Neural cell (in vitro differentiated cells): ENCODE measurements around the gene NOPCHAP1. TPM values are rescaled to one million over a fixed set of nuclear protein-coding genes. Genes with fewer than 3 reads are reported as not detected.
"Not testable (repeated sequence)": the region's sequence is repeated elsewhere in the genome, so short reads cannot be mapped to it uniquely, and the experiment has no call there.

Experiments
- H2AFZ ChIP-seq: fragments of 200-600, 300-800 bp; sonication (generic), shearing (Covaris generic); 2 replicates; pipeline ENCODE4 v1.6.0; 2014; ENCODE audit warnings: low read depth, mild to moderate bottlenecking, antibody characterized with exemption, low read length, moderate library complexity
- H3F3A ChIP-seq: fragments of 200-600 bp; shearing (Covaris generic); 2 replicates; pipeline ENCODE4 v1.6.1; 2016; ENCODE audit warnings: mild to moderate bottlenecking, moderate library complexity, mixed read lengths, antibody characterized with exemption, low read length; ENCODE audit not compliant: insufficient read depth, poor library complexity, severe bottlenecking
- H3K27ac ChIP-seq: fragments of 200-600, 300-800 bp; sonication (generic), shearing (Covaris generic); 2 replicates; pipeline ENCODE4 v1.5.1; 2014; ENCODE audit warnings: mild to moderate bottlenecking, low read length, moderate library complexity
- H3K27me3 ChIP-seq: fragments of 300-800, 200-600 bp; sonication (generic), shearing (Covaris generic); 2 replicates; pipeline ENCODE4 v1.6.0; 2014; ENCODE audit warnings: mild to moderate bottlenecking, low read depth, low read length, moderate library complexity; ENCODE audit not compliant: insufficient read depth
- H3K36me3 ChIP-seq: fragments of 300-800, 200-600 bp; sonication (generic), shearing (Covaris generic); 2 replicates; pipeline ENCODE4 v1.5.1; 2014; ENCODE audit warnings: mild to moderate bottlenecking, antibody characterized with exemption, low read length, moderate library complexity; ENCODE audit not compliant: insufficient read depth
- H3K4me2 ChIP-seq: fragments of 300-800, 200-600 bp; sonication (generic), shearing (Covaris generic); 2 replicates; pipeline ENCODE4 v1.6.0; 2014; ENCODE audit warnings: mild to moderate bottlenecking, low read length
- H3K4me3 ChIP-seq: fragments of 300-800, 200-600 bp; sonication (generic), shearing (Covaris generic); 2 replicates; pipeline ENCODE4 v1.5.1; 2014; ENCODE audit warnings: mild to moderate bottlenecking, low read length, moderate library complexity
- H3K79me2 ChIP-seq: fragments of 200-600 bp; shearing (Covaris generic); replicated peaks from 2 replicates; pipeline ENCODE4 v1.6.0; 2014; ENCODE audit warnings: mild to moderate bottlenecking, low read length, moderate library complexity; ENCODE audit not compliant: insufficient read depth
- H3K9ac ChIP-seq: fragments of 300-800, 200-600 bp; sonication (generic), shearing (Covaris generic); 2 replicates; pipeline ENCODE4 v1.6.1; 2016; ENCODE audit warnings: mild to moderate bottlenecking, low read length, mixed read lengths
- H3K9me2 ChIP-seq: fragments of 200-600 bp; shearing (Covaris generic); 2 replicates; pipeline ENCODE4 v1.6.1; 2016; ENCODE audit warnings: mild to moderate bottlenecking, low read length, mixed read lengths; ENCODE audit not compliant: insufficient read depth
- H3K9me3 ChIP-seq: fragments of 200-600, 300-800 bp; sonication (generic), shearing (Covaris generic); 2 replicates; pipeline ENCODE4 v1.6.1; 2016; ENCODE audit warnings: mild to moderate bottlenecking, mixed run types, low read length, moderate library complexity, mixed read lengths
- H4K20me1 ChIP-seq: fragments of 200-600 bp; shearing (Covaris generic); 2 replicates; pipeline ENCODE4 v1.6.1; 2016; ENCODE audit warnings: mild to moderate bottlenecking, mixed run types; ENCODE audit not compliant: insufficient read depth
- CTCF ChIP-seq: fragments of 450-650 bp; IDR thresholded peaks from 2 replicates; pipeline ENCODE4 v1.5.1; 2014; ENCODE audit warnings: antibody characterized with exemption, mild to moderate bottlenecking, moderate library complexity; ENCODE audit not compliant: poor library complexity, severe bottlenecking
- EP300 ChIP-seq: fragments of 450-650 bp; conservative IDR thresholded peaks from 2 replicates; pipeline ENCODE4 v1.6.1; 2014; ENCODE audit warnings: antibody characterized with exemption, mild to moderate bottlenecking, moderate library complexity; ENCODE audit not compliant: poor library complexity, severe bottlenecking
- EZH2 ChIP-seq: fragments of 200-600, 300-800 bp; shearing (Covaris generic), sonication (generic); IDR thresholded peaks from 2 replicates; pipeline ENCODE4 v1.6.1; 2014; ENCODE audit warnings: antibody characterized with exemption, low read length, borderline replicate concordance, mild to moderate bottlenecking; ENCODE audit not compliant: insufficient read depth, poor library complexity, severe bottlenecking
- MXI1 ChIP-seq: fragments of 450-650 bp; conservative IDR thresholded peaks from 2 replicates; pipeline ENCODE4 v1.6.1; 2014; ENCODE audit warnings: antibody characterized with exemption, mild to moderate bottlenecking; ENCODE audit not compliant: poor library complexity, severe bottlenecking
- POLR2AphosphoS5 ChIP-seq: IDR thresholded peaks from 2 replicates; pipeline ENCODE4 v1.6.1; 2012
- RAD21 ChIP-seq: fragments of 450-650 bp; conservative IDR thresholded peaks from 2 replicates; pipeline ENCODE4 v1.6.1; 2014; ENCODE audit warnings: antibody characterized with exemption, mild to moderate bottlenecking, moderate library complexity
- REST ChIP-seq: IDR thresholded peaks from 2 replicates; pipeline ENCODE4 v1.6.1; 2012; ENCODE audit warnings: borderline replicate concordance
- SMC3 ChIP-seq: fragments of 450-650 bp; conservative IDR thresholded peaks from 2 replicates; pipeline ENCODE4 v1.6.1; 2014; ENCODE audit warnings: antibody characterized with exemption, mild to moderate bottlenecking, moderate library complexity; ENCODE audit not compliant: poor library complexity
- TAF1 ChIP-seq: IDR thresholded peaks from 2 replicates; pipeline ENCODE4 v1.6.1; 2012; ENCODE audit warnings: low read depth
- polyA plus RNA-seq: library from polyadenylated mRNA; depleted of rRNA; stranded (reverse); fragments of >200 nt; gene quantifications from 2 replicates; pipeline ENCODE4 v1.2.3, GENCODE V29; 2014

NOPCHAP1 gene
- polyA plus RNA-seq, 1 donor from 2014 or later, result 12.0 TPM

- TF ChIP-seq TAF1 (no peak), POLR2AphosphoS5 (no peak), EP300 (no peak), MXI1 (no peak), REST (no peak), CTCF (no peak), EZH2 (no peak), RAD21 (no peak), SMC3 (no peak)
- Histone ChIP-seq H3K9me2 (no peaks in the 10 kb centered on the region), H2AFZ (no peak overlapping the region), H3K4me3 (no peak overlapping the region), H3K9ac (no peak overlapping the region), H3K4me2 (no peak overlapping the region), H4K20me1 (no peaks in the 10 kb centered on the region), H3K27ac (no peak overlapping the region), H3F3A (no peaks in the 10 kb centered on the region), H3K27me3 (no peaks in the 10 kb centered on the region), H3K9me3 (no peaks in the 10 kb centered on the region), H3K79me2 (no peaks in the 10 kb centered on the region), H3K36me3 (no peaks in the 10 kb centered on the region)
Observed at GRCh38 chr12:104975587-104976343, 10.4 kb upstream of the NOPCHAP1 start.

GRCh38 chr12:104976703-104977102 lies 9.4 kb upstream of the NOPCHAP1 start:
- H2AFZ ChIP-seq, result no peak overlapping the region
- no peaks in the 10 kb centered on the region for H3K9me3 ChIP-seq
- H3K9ac ChIP-seq, result no peak overlapping the region
- H3K79me2 ChIP-seq, result no peaks in the 10 kb centered on the region
- no peak overlapping the region for H3K4me3 ChIP-seq
- no peaks in the 10 kb centered on the region for H3K27me3 ChIP-seq
- H3F3A ChIP-seq, result no peaks in the 10 kb centered on the region
- H3K9me2 ChIP-seq, result no peaks in the 10 kb centered on the region
- H3K36me3 ChIP-seq, result no peaks in the 10 kb centered on the region
- H3K4me2 ChIP-seq, result no peak overlapping the region
- no peaks in the 10 kb centered on the region for H4K20me1 ChIP-seq
- no peak for TF ChIP-seq MXI1
- TF ChIP-seq TAF1, result no peak
- TF ChIP-seq SMC3, result no peak
- no peak for TF ChIP-seq RAD21
- no peak for TF ChIP-seq REST
- TF ChIP-seq EZH2, result no peak
- TF ChIP-seq POLR2AphosphoS5, result no peak
- TF ChIP-seq CTCF, result no peak
- TF ChIP-seq EP300, result no peak
- no peak overlapping the region for H3K27ac ChIP-seq

DNA sequence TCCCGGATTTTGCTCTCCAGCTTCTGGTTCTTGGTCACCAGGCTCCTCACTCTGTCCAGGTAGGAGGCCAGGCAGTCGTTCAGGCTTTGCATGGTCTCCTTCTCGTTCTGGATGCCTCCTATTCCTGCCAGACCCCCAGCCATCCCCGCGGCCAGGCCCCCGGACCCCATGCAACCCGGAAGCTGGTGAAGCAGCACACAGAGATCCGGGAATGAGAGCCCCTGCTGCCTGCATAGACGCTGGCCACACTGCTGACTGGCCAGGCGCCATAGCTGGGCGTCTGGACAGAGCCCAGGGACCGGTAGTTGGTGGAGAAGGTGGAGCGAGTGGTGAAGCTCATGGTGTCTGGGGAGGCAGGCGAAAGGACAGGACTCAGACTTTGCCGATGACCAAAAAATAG lies 8.4 kb upstream of the NOPCHAP1 start:
- H3K36me3 ChIP-seq, H2AFZ ChIP-seq, H3K4me3 ChIP-seq, H3F3A ChIP-seq, H3K4me2 ChIP-seq, H3K79me2 ChIP-seq, H3K9me3 ChIP-seq, H3K27ac ChIP-seq, H4K20me1 ChIP-seq, H3K27me3 ChIP-seq, H3K9me2 ChIP-seq, H3K9ac ChIP-seq: not testable (repeated sequence)
